KMS-11 (cell line): ENCODE results near the gene ST3GAL5.

Experiments
- H2AFZ ChIP-seq: fragments of 200-600 bp; sonication (generic); 2 replicates; pipeline ENCODE4 v1.6.1; 2016; ENCODE audit warnings: antibody characterized with exemption, mixed run types, low read depth
- H3K27ac ChIP-seq: fragments of 200-600 bp; sonication (generic); 2 replicates; pipeline ENCODE4 v1.6.1; 2016; ENCODE audit warnings: mild to moderate bottlenecking, mixed run types
- H3K27me3 ChIP-seq: fragments of 200-600 bp; sonication (generic); 2 replicates; pipeline ENCODE4 v1.6.1; 2017; ENCODE audit warnings: mild to moderate bottlenecking, low read depth, mixed run types, moderate library complexity; ENCODE audit not compliant: insufficient read depth
- H3K36me3 ChIP-seq: fragments of 200-600 bp; sonication (generic); 2 replicates; pipeline ENCODE4 v1.6.1; 2017; ENCODE audit warnings: mild to moderate bottlenecking, mixed run types; ENCODE audit not compliant: insufficient read depth
- H3K4me1 ChIP-seq: fragments of 200-600 bp; sonication (generic); 2 replicates; pipeline ENCODE4 v1.6.1; 2016; ENCODE audit warnings: mild to moderate bottlenecking, low read depth, mixed run types; ENCODE audit not compliant: poor library complexity, severe bottlenecking
- H3K4me2 ChIP-seq: fragments of 200-600 bp; sonication (generic); 2 replicates; pipeline ENCODE4 v1.7.0; 2016; ENCODE audit warnings: mild to moderate bottlenecking, mixed run types
- H3K4me3 ChIP-seq: fragments of 200-600 bp; sonication (generic); IDR thresholded peaks from 2 replicates; pipeline ENCODE4 v1.6.1; 2017; ENCODE audit warnings: low read depth, low read length, mixed read lengths; ENCODE audit not compliant: insufficient read depth
- H3K79me2 ChIP-seq: fragments of 200-600 bp; sonication (generic); 2 replicates; pipeline ENCODE4 v1.6.1; 2016; ENCODE audit warnings: low read depth, mixed run types; ENCODE audit not compliant: insufficient read depth
- H3K9ac ChIP-seq: fragments of 200-600 bp; sonication (generic); 2 replicates; pipeline ENCODE4 v1.6.1; 2016; ENCODE audit warnings: mild to moderate bottlenecking, mixed run types
- H4K20me1 ChIP-seq: fragments of 200-600 bp; sonication (generic); 2 replicates; pipeline ENCODE4 v1.6.1; 2016; ENCODE audit warnings: mild to moderate bottlenecking, mixed run types; ENCODE audit not compliant: insufficient read depth
- CTCF ChIP-seq: fragments of 200-600 bp; sonication (generic); conservative IDR thresholded peaks from 2 replicates; pipeline ENCODE4 v1.6.1; 2017; ENCODE audit warnings: low read depth, mild to moderate bottlenecking, antibody characterized with exemption, low read length, moderate library complexity, mixed read lengths

The ST3GAL5 gene

GRCh38 chr2:85822766-85823165 is 66.0 kb downstream of the ST3GAL5 start:
- TF ChIP-seq CTCF = no peak
- H3K27me3 ChIP-seq = no peaks in the 10 kb centered on the region
- H3K36me3 ChIP-seq = no peaks in the 10 kb centered on the region
- no peak overlapping the region for H3K9ac ChIP-seq
- no peak overlapping the region for H3K4me2 ChIP-seq
- H3K79me2 ChIP-seq = no peaks in the 10 kb centered on the region
- H4K20me1 ChIP-seq = no peaks in the 10 kb centered on the region
- no peak overlapping the region for H3K27ac ChIP-seq
- H3K4me1 ChIP-seq = peaks cover 9% of the 10 kb centered on the region
- no peak overlapping the region for H3K4me3 ChIP-seq
- H2AFZ ChIP-seq = no peak overlapping the region

GRCh38 chr2:85819811-85820510 is 68.8 kb downstream of the ST3GAL5 start:
- Histone ChIP-seq H3K27me3 (no peaks in the 10 kb centered on the region), H3K4me2 (no peak overlapping the region), H3K27ac (no peak overlapping the region), H2AFZ (no peak overlapping the region), H3K4me3 (no peak overlapping the region), H3K36me3 (no peaks in the 10 kb centered on the region), H3K4me1 (no peaks in the 10 kb centered on the region), H3K79me2 (no peaks in the 10 kb centered on the region), H4K20me1 (no peaks in the 10 kb centered on the region), H3K9ac (no peak overlapping the region)
- TF ChIP-seq CTCF = no peak

GRCh38 chr2:85814802-85815550 is 73.8 kb downstream of the ST3GAL5 start:
- no peaks in the 10 kb centered on the region for H3K27me3 ChIP-seq
- H4K20me1 ChIP-seq = no peaks in the 10 kb centered on the region
- no peaks in the 10 kb centered on the region for H3K4me1 ChIP-seq
- no peak overlapping the region for H3K4me3 ChIP-seq
- TF ChIP-seq CTCF = no peak
- H3K9ac ChIP-seq = no peak overlapping the region
- H3K36me3 ChIP-seq = no peaks in the 10 kb centered on the region
- no peaks in the 10 kb centered on the region for H3K79me2 ChIP-seq
- H3K27ac ChIP-seq = no peak overlapping the region
- no peak overlapping the region for H2AFZ ChIP-seq
- no peak overlapping the region for H3K4me2 ChIP-seq

GRCh38 chr2:85813982-85814801 is 74.6 kb downstream of the ST3GAL5 start:
- Histone ChIP-seq H3K4me1 (no peaks in the 10 kb centered on the region), H3K79me2 (no peaks in the 10 kb centered on the region), H3K4me2 (no peak overlapping the region), H3K9ac (no peak overlapping the region), H3K4me3 (no peak overlapping the region), H3K36me3 (no peaks in the 10 kb centered on the region), H4K20me1 (no peaks in the 10 kb centered on the region), H2AFZ (peak overlapping the region; percentile 24; the same call in 1 of the 2 replicates), H3K27ac (no peak overlapping the region), H3K27me3 (no peaks in the 10 kb centered on the region)
- TF ChIP-seq CTCF = peak; percentile 97
